Endothelial cell of umbilical vein (primary cell): ENCODE measurements around the gene VEPH1.

Experiments used
- CTCF ChIP-seq, 2 donors: IDR thresholded peaks; 1 replicate in 1 of 2; 2 replicates in 1 of 2; pipeline ENCODE4 v1.5.1; 2011; ENCODE audit warnings: low read length in 2 of 2, mild to moderate bottlenecking in 2 of 2, moderate library complexity in 2 of 2, control low read depth in 1 of 2, inconsistent platforms in 1 of 2, low read depth in 1 of 2; ENCODE audit not compliant: insufficient read depth in 1 of 2; ENCODE audit errors: extremely low read depth in 1 of 2
- FOS ChIP-seq: IDR thresholded peaks from 2 replicates; pipeline ENCODE4 v1.6.1; 2011; ENCODE audit warnings: mild to moderate bottlenecking, low read length, moderate library complexity, borderline replicate concordance; ENCODE audit not compliant: insufficient read depth
- POLR2A ChIP-seq: IDR thresholded peaks from 2 replicates; pipeline ENCODE4 v1.6.1; 2012; ENCODE audit warnings: low read depth, mild to moderate bottlenecking, control low read depth, low read length

GRCh38 chr3:157226173-157226847, 276.9 kb downstream of the VEPH1 start:
- TF ChIP-seq POLR2A: no peak
- no peak for TF ChIP-seq CTCF (IDR thresholded peaks at IDR 0.05; ENCODE audit: extremely low read depth in 1 of 2, insufficient read depth in 1 of 2, low read depth in 1 of 2, low read length in 2 of 2)
- TF ChIP-seq FOS: no peak
